ENCODE measurements around the gene PRXL2B.
"Not testable (repeated sequence)": the region's sequence is repeated elsewhere in the genome, so short reads cannot be mapped to it uniquely, and the experiment has no call there.

PRXL2B gene

DNA sequence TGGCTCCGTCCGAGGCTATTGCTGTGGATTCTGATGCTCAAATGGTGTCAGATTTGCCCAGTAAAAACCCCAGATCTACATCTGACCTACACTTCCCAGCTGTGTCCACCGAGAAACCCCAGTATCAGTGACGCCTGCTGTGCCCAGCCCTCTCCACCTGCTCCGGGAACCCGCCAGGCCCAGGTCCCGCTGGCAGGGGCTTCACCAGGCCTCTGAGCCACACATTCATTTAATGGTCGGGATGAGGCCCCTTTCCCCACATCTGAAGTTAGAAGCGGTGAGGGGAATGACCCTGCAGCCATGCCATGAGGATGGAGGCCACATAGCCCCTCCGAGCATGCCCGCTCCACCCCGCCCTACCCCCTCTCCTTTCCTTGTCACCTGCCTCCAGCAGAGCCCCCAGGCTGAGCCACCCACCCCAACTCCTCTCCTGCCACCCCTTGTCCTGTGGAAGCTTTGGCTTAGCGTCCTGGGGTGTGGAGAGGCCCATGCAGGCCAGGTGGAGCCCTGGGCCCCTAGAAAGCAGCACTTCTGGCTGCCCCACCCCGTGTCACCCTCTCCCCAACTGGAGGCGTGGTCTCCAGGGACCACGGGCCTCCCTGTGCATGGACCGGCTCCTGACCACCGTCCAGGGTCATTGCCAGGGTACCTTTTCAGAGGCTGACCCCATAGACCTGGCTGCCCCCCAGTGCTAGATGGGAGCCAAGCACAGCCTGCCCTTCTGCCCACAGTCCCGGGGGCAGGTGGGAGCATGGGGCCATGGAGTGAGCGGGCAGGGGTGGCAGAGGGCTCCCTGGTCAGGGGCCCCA, 22.4 kb upstream of the PRXL2B start:
- DNase-seq (ENCODE audit: low read depth in 2 of 2), result no peak

DNA sequence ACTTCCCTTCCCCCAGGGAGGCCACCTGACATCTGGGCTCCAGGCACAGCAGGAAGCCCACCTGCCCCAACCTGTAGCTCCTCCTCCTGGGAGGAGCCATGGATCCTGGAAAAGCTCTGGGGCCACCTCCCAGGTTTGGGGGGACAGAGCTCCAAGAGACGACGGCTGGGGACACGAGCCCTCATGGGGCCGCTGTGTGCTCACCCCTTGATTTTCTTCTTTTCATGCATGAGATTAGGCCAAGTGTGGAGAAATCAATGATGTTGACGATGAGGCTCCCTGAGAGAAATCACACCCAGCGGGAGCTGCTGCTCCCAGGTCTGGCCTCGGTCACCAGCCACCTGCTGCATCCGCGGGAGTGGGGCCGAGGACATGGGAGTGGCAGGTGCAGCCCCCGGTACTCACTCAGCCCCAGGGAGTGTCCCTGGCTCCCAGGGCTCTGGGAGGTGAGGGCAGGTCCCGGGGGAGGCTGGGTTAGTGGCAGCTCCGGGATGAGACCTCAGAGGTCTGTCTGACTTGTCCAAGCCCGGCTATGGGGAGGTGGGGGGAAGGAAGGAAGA, 21.7 kb upstream of the PRXL2B start:
- DNase-seq (ENCODE audit: low read depth in 2 of 2), result no peak

DNA sequence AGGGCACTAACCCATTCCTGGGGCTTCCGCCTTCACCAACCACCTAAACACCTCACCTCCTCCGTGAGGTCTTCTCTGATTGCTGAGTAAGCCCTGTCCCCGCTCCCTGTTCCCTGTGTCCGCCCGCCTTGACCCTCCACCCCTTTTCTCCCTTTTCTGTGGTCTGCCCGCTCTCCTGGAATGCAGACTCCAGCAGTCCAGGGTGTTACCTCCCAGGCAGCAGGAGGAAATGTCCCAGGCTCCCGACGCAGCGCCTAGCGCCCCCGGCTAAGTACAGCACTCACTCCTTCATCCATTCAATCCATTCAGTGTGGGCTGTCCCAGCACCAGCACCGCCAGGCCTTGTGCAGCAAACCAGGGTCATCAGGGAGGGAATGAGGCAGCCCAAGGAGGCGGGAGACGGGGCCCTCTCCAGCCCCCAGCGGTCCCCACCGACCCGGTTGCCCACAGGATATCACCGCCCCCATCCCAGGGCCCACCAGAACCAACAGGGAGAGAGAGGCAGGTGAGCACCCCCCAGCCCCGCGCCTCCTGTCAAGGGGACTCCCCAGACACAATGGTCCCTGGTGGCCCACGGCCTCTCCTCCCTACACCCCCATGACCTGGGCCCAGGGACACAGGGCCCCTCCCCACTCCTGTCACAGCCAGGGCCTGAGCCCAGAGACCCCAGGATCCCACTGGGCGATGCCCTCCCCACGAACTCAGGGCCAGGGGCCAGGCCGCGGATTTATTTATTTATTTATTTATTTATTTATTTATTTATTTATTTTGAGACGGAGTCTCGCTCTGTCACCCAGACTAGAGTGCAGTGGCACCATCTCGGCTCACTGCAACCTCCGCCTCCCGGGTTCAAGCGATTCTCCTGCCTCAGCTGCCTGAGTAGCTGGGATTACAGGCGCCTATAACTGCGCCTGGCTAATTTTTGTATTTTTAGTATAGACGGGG, 20.2 kb upstream of the PRXL2B start:
- no peak for DNase-seq (ENCODE audit: low read depth in 2 of 2)

DNA sequence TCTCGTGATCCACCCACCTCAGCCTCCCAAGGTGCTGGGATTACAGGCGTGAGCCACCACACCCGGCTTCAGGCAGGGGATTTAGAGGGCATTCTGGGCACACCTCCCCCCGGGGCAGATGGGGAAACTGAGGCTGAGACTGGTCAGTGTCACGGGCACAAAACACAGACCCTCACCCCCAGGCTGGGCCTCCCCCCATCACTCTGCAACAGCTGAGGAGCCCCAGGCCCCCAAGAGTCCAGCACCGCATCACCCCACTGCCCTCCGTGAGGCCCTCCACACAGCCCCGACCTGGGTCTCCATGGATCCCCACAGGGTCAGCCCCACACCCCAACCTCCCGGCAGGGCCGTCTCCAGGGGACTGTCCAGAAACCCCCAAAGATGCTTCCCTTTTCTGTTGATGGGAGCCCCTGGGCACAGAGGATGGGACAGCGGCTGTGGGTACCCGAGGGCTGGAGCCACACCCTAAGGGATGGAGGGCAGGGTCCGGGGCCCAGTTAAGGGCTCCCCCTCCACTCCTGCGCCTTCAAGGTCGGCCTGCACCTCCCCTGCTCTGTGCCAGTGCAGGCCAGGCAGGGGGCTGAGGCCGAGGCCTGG, 19.4 kb upstream of the PRXL2B start:
- DNase-seq (ENCODE audit: low read depth in 2 of 2), result no peak

DNA sequence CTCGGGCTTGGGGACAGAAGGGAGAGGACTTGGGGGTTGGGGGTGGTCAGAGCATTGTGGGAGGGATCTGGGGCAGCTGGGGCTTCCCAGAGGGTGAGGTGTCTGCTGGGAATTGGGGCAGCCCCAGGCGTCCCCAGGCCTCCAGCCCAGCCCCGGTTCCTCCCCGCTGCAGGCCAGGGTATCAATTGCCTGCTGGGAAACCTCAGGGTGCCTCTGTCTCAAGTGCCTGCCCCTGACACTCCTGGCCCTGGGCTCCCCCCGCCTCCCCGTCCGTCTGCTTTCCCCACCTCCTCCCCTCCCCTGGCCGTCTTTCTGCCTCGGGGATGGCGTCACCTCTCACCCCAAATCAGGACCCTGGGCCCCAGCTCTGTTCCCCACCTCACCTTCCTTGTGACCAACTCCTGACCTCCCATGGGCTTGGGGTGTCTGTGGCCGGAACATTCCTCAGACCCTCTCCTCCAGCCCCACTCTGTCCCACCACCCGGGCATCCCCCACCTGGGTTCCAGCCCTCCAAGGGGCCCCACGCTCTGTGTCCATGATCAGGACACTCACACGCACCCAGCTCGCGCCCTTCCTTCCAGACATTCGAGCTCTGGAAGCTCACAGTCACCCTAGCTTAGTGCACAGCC, 18.3 kb upstream of the PRXL2B start:
- not testable (repeated sequence) for DNase-seq (ENCODE audit: low read depth in 2 of 2)

DNA sequence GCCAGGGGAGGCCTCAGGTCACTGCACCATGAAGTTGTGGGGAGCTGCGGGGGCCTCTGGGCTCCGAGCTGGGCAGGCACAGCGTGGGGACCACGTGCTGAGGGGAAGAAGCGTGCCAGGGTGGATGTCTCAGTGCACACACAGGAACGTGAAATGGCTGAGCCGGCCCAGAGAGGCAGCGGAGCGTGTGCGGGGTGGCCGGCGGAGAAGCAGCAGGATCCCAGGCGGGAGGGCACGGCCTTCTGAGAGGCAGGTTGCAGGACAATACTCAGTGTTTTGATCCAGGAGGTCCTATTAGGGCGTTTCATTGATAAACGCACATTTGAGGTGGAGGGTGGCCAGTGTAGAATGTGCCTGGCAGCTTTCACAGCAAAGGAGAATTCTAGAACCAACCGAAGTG, 17.5 kb upstream of the PRXL2B start:
- DNase-seq (ENCODE audit: low read depth in 2 of 2), result no peak

DNA sequence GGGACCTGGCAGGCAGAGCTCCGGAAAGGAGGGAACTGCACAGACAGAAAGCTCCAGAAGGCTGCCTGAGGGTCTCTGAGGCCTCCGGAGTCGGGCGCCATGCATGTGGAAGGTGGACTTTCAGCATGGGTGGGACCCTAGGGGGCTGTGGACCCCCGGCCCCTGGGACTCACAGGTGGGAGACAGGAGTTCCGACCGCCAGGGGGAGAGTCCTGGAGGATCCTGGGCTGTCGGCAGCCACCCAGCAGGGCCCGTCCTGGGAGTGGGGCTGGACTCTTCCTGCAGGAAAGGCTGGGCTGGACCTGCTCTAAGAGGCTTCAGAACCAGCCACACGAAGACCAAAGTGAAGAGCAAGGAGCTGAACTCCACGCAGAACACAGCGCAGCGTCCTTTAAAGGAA, 16.9 kb upstream of the PRXL2B start:
- DNase-seq (ENCODE audit: low read depth in 2 of 2), result not testable (repeated sequence)

DNA sequence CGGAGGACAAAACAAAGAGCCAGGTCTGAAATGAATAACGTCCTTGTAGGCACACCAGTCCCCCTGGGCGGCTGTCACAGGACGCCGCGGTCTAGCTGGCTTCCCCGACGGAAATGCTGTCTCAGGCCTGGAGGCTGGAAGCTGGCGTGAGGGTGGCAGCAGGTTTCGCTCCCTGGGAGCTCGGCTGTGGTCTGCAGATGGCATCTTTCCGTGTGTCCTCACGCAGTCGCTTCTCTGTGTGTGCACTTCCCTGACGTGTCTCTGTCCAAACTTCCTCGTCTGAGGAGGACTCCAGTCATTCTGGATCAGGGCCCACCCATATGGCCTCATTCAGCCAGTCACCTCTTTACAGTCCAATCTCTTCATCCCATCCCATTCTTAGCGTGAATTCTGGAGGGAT, 16.2 kb upstream of the PRXL2B start:
- no peak for DNase-seq (ENCODE audit: low read depth in 2 of 2)

DNA sequence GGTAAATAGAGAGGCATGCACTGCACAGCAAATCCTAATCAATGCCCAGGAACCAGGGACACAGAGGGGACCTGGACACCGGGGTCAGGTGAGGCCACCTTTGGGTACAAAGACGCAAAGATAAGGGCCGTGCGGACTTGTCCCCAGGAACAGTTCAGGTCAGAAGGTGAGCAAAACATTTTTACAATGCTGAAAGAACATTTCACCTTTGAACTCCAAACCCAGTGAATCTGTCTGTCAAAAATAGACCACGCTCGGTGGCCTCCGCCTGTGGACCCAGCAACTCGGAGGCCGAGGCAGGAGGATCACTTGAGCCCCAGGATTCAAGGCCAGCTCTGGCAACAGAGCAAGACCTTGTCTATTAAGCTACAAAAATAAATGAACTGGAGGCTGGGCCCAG, 15.2 kb upstream of the PRXL2B start:
- DNase-seq (ENCODE audit: low read depth in 2 of 2), result no peak

DNA sequence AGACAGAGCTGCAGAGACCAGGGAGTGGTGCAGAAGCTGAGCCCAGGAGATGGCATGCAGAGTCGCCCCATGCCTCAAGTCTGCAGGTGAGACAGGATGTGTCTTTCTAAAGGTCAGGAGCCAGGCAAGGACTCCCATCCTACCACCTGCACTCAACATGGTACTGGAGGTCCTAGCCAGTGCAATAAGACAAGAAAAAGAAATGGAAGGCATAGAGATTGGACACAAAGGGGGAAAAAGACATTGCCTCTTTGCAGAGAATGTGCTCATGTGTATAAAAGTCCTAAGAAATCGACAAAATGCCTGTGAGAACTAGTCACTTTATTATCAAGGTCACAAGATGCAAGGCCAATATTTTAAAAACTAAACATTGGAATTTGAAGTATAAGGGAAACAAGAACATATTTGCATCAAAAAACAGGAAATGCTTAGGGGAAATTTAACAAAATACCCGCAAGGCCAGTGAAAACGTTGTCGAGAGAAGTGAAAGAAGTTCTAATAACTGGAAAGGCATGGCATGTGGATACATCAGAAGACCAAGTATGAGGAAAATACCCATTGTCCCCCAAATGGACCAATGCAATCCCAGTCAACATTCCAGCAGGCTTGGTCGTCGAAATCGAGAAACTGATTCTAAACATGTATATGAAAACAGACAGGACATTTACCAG, 13.2 kb upstream of the PRXL2B start:
- DNase-seq (ENCODE audit: low read depth in 2 of 2), result no peak

DNA sequence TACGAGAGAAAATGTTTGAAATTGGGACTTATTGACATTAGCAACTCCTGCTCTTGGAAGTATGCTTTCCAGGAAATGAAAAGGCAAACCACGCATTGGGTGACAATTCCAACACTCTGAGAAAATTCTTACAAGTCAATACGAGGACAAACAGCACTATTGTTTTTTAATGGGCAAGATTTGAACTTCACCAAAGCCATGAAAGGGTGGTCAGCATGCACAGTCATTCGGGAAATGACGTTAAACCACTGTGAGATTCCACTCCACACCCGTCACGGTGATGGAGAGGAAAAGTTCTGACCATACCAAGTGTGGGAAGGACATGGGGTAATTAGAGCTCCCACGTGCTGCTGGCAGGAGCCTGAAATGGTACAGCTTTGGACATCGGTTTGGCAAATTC, 12.2 kb upstream of the PRXL2B start:
- DNase-seq (ENCODE audit: low read depth in 2 of 2), result no peak

DNA sequence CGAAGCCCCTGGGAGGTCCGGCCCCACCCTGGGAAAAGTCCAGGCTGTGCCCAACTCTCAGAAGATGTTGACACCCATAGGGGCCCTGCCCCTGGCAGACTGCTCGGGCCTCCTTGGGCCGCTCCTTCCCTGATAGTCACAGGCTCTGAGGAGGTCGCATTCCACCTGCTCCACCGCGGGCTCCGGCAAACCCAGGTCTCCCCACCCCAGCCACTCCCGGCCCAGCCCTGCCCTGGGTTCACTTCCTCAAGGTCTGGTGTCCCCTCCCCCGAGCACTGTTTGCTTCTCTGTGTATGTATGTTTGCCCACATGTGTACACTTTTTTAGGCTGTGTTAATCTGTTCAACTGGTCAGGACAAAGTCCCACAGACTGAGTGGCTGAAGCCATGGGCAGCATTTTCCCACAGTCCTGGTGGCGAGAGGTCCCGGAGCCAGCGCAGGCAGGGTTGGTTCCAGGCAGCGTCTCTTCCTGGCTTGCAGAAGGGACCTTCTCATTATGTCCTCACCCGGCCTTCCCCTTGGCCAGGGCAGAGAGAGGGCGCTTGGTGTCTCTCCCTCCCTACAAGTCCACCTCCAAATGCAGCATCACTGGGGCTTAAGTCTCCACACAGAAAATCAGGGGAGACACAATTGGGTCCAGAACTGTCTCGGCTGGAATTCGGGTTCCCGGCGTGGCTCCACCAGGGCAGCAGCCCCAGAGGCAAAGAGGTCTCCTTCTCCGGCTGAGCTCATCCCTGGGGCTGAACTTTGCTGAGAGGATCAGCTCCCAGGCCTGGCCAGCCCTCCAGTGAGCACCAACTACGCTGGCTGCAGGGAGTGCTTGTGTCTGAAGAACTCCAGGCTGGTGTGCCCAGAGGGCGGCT, 10.5 kb upstream of the PRXL2B start:
- DNase-seq (ENCODE audit: low read depth in 2 of 2), result no peak

DNA sequence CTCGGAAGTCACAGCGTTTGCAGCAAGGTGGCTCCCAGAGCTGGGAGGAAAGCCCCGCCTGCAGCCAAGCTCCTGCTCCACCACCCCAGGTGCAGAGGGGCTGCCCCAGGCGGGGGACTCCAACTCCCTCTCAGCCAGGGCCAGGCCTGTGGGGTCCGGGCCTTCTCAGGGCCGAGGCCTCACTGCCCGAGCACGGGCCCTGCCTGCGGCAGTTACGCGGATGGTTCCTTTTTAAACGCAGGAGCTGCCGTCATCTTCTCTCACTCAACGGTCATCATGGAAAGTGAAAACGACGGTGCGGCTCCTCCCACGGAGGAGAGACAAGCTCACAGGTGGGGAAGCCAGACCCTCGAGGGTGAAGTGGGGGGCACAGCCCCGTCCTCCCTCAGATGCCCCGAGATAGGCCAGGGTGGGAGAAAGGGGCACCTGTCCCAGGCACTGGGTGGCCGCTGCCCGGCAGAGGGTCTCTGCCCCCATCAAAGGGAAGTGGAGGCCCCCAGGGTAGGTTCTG, 9.0 kb upstream of the PRXL2B start:
- not testable (repeated sequence) for DNase-seq (ENCODE audit: low read depth in 2 of 2)

DNA sequence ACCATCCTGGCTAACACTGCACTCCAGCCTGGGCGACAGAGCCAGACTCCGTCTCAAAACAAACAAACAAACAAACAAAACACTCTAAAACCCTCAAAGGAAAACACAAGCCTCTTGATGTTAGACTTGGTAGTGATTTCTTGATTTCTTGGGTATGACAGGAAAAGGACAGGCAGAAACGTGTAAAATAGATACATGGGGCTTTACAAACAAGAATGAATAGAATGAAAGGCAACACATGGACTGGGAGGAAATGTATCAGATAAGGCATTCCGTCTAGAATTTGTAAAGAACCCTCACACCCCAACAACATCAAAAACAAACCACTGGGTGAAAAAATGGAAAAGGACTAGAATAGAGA, 7.8 kb upstream of the PRXL2B start:
- no peak for DNase-seq (ENCODE audit: low read depth in 2 of 2)

DNA sequence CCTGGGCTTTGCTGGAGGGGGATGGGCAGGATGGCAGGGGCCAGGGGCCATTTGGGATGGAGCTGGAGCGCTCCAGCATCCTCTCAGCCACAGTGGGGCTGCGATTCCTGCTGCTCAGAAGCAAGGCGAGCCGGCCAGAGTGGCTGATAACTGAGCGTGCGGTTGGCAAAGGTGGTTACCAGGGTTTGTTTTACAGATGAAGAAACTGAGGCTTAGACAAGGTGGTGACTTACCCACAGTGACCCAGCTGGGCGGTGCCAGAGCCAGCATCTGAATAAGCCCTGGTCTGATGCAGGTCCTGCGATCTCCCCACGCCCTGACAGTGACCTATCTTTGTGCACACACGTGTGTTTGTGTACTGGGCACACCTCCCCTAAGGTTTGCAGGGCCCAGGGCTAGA, 5.9 kb upstream of the PRXL2B start:
- no peak for DNase-seq (ENCODE audit: low read depth in 2 of 2)

DNA sequence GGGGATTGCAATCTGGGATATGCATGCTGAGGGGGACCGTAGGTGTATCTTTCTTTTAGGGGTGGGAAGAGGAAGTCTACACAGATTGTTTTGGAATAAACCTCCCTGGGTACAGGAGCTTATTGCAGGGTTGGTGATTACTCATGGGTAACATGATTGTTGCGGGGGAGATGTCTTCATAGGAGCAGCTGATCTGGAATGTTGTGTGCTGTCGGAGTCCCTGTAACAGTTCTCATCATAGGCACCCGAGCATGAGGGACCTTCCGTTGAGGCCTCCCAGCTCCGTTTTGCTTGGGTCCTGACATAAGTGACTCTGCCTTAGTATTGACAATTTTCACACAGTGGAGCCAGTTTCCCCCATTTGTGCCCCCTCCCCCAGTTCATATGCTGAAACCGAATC, 4.2 kb upstream of the PRXL2B start:
- DNase-seq (ENCODE audit: low read depth in 2 of 2), result no peak

DNA sequence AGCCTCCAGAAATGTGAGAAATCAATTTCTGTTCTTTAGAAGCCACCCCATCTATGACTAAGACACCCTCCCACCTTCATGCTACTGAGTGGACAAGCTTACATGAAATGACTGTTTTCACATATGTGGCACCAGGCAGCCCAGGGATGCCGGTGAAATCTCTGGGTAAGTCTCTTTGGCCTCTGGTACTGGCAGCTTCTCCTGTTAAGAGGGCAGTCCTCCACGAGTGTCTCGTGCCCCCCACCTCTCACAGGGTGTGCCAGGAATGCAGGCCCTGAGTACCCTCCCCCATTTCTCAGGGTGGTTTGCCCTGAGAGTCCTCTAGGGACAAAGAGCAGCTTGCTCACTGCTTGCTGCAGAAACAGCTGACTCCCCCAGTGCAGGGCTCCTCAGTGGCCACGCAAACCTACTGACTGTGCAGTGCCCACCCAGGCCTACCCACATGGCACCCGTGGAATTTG, 3.2 kb upstream of the PRXL2B start:
- no peak for DNase-seq (ENCODE audit: low read depth in 2 of 2)

DNA sequence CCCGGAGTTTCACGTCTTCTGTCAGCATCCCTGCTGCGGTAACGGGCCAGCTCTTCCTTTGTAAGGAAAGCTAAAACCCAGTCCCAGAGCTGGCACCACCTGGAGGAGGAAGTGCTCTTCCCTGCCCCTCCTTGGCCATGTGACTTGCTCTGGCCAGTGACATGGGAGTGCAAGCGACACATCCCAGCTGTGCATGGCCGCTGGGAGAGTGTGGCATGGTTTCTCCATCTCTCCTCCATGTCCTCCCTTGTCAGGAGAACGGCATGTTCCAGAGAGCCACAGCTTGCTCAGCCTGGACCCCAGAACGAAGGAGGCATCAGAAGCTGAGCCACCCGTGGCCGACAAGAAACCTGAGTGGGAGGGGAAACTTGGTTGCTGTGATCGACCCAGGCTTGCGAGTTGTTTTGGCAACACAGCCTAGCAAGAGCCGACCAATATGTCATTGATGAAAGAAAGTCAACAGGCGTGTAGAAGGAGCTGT, 2.7 kb upstream of the PRXL2B start:
- no peak for DNase-seq (ENCODE audit: low read depth in 2 of 2)

DNA sequence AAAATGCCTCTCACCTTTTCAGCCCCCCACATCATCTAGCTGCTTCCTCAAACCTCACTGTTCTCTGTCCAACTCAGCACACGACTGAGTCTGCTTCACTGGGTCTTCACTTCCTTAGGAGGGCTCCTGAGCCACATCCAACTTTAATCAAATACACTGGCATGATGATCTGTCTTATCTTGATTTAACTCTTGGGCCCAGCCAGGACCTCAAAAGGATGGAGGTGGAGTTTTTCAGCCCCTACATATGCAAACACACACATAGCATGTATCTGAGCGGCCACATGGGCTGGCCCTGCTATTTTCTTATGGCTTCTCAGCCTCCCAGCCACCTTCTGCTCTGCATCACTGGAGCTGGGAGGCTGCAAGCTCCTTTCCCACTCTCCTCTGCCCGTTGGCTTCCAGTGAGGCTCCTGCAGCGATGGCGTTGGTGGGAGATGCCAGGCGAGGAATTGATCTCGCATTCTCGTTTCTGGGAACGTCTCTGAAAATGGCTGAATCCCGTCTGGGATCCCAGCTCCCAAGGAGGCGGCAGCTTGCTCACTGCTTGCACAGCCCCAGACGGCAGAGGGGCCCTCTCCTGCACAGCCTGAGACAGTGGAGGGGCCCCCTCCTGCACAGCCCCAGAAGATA, 1.8 kb upstream of the PRXL2B start:
- no peak for DNase-seq (ENCODE audit: low read depth in 2 of 2)

All from activated CD4-positive, alpha-beta T cell treated with anti-CD3 and anti-CD28 coated beads for 24 hours (primary cell).